GM18861 (cell line): ENCODE results near the gene PTGR1.
"Not testable (repeated sequence)": the region's sequence is repeated elsewhere in the genome, so short reads cannot be mapped to it uniquely, and the experiment has no call there.

Experiments
- ATAC-seq: cut with Tn5 transposase; IDR thresholded peaks from one replicate; pipeline ENCODE4 v1.9.1; 2021; ENCODE audit not compliant: unreplicated experiment

The PTGR1 gene

GRCh38 chr9:111613436-111614040, 14.1 kb upstream of the PTGR1 start:
- no peak for ATAC-seq

GRCh38 chr9:111610845-111611244, 11.4 kb upstream of the PTGR1 start:
- no peak for ATAC-seq

- no peak for ATAC-seq
Measured at GRCh38 chr9:111610149-111610548, 10.7 kb upstream of the PTGR1 start.

- no peak for ATAC-seq
Measured at GRCh38 chr9:111605041-111605559, 5.7 kb upstream of the PTGR1 start.

- no peak for ATAC-seq
Measured at GRCh38 chr9:111604054-111604615, 4.7 kb upstream of the PTGR1 start.

GRCh38 chr9:111603041-111603440, 3.6 kb upstream of the PTGR1 start:
- no peak for ATAC-seq

GRCh38 chr9:111601237-111602018, 2.0 kb upstream of the PTGR1 start:
- no peak for ATAC-seq

GRCh38 chr9:111599955-111600343, 502 bp upstream of the PTGR1 start:
- no peak for ATAC-seq

GRCh38 chr9:111598733-111599091, 735 bp downstream of the PTGR1 start:
- ATAC-seq = no peak

- ATAC-seq = no peak
Measured at GRCh38 chr9:111597852-111598732, 1.4 kb downstream of the PTGR1 start.

- no peak for ATAC-seq
Measured at GRCh38 chr9:111588846-111589245, 10.6 kb downstream of the PTGR1 start.

- no peak for ATAC-seq
Measured at GRCh38 chr9:111586378-111586777, 13.1 kb downstream of the PTGR1 start.

- ATAC-seq = no peak
Measured at GRCh38 chr9:111582888-111583287, 16.6 kb downstream of the PTGR1 start.

- no peak for ATAC-seq
Measured at GRCh38 chr9:111572950-111573604, 26.4 kb downstream of the PTGR1 start.

GRCh38 chr9:111568127-111568526, 31.3 kb downstream of the PTGR1 start:
- ATAC-seq = not testable (repeated sequence)

GRCh38 chr9:111566234-111566633, 33.2 kb downstream of the PTGR1 start:
- ATAC-seq = no peak

- no peak for ATAC-seq
Measured at GRCh38 chr9:111561165-111561719, 38.2 kb downstream of the PTGR1 start.

GRCh38 chr9:111559000-111559610, 40.3 kb downstream of the PTGR1 start:
- ATAC-seq = no peak

GRCh38 chr9:111555425-111555824, 44.0 kb downstream of the PTGR1 start:
- ATAC-seq = not testable (repeated sequence)

- no peak for ATAC-seq
Measured at GRCh38 chr9:111548623-111549022, 50.8 kb downstream of the PTGR1 start.
